ENCODE measurements around the gene MYMX. TPM values are rescaled to one million over a fixed set of nuclear protein-coding genes. Genes with fewer than 3 reads are reported as not detected.
"Not testable (repeated sequence)": the region's sequence is repeated elsewhere in the genome, so short reads cannot be mapped to it uniquely, and the experiment has no call there.

The MYMX gene
- total RNA-seq, 1 donor from 2014 or later: 0.91 TPM

- no peak for TF ChIP-seq CTCF (IDR thresholded peaks at IDR 0.05; ENCODE audit: partially characterized antibody, unreplicated experiment)
- H3K4me3 Mint-ChIP-seq (ENCODE audit: unreplicated experiment): no peak overlapping the region
- peaks cover 2% of the 10 kb centered on the region for H3K9me3 Mint-ChIP-seq (ENCODE audit: unreplicated experiment)
- H3K4me1 Mint-ChIP-seq (ENCODE audit: low read depth, unreplicated experiment): peaks cover 30% of the 10 kb centered on the region
- no peak for DNase-seq
- H3K36me3 Mint-ChIP-seq (ENCODE audit: unreplicated experiment): no peaks in the 10 kb centered on the region
- peaks cover 2% of the 10 kb centered on the region for H3K27me3 Mint-ChIP-seq (ENCODE audit: unreplicated experiment)
- no peak overlapping the region for H3K27ac Mint-ChIP-seq (ENCODE audit: unreplicated experiment)
These were observed 11.3 kb downstream of the MYMX start for GRCh38 chr6:44228031-44228430.

GRCh38 chr6:44228433-44228832, 11.7 kb downstream of the MYMX start:
- DNase-seq: no peak
- Mint-ChIP-seq H3K4me3 (ENCODE audit: unreplicated experiment) (no peak overlapping the region), H3K27ac (ENCODE audit: unreplicated experiment) (no peak overlapping the region), H3K9me3 (ENCODE audit: unreplicated experiment) (peaks cover 2% of the 10 kb centered on the region), H3K4me1 (ENCODE audit: low read depth, unreplicated experiment) (peaks cover 30% of the 10 kb centered on the region), H3K27me3 (ENCODE audit: unreplicated experiment) (peaks cover 3% of the 10 kb centered on the region), H3K36me3 (ENCODE audit: unreplicated experiment) (no peaks in the 10 kb centered on the region)
- no peak for TF ChIP-seq CTCF (IDR thresholded peaks at IDR 0.05; ENCODE audit: partially characterized antibody, unreplicated experiment)

- no peak for TF ChIP-seq CTCF (IDR thresholded peaks at IDR 0.05; ENCODE audit: partially characterized antibody, unreplicated experiment)
- H3K4me3 Mint-ChIP-seq (ENCODE audit: unreplicated experiment): no peak overlapping the region
- H3K27me3 Mint-ChIP-seq (ENCODE audit: unreplicated experiment): peaks cover 4% of the 10 kb centered on the region
- H3K4me1 Mint-ChIP-seq (ENCODE audit: low read depth, unreplicated experiment): peaks cover 34% of the 10 kb centered on the region
- H3K9me3 Mint-ChIP-seq (ENCODE audit: unreplicated experiment): peaks cover 2% of the 10 kb centered on the region
- no peak for DNase-seq
- H3K27ac Mint-ChIP-seq (ENCODE audit: unreplicated experiment): no peak overlapping the region
- no peaks in the 10 kb centered on the region for H3K36me3 Mint-ChIP-seq (ENCODE audit: unreplicated experiment)
These were observed 12.1 kb downstream of the MYMX start for GRCh38 chr6:44228836-44229235.

GRCh38 chr6:44229376-44230033, 12.8 kb downstream of the MYMX start:
- TF ChIP-seq CTCF (IDR thresholded peaks at IDR 0.05; ENCODE audit: partially characterized antibody, unreplicated experiment): no peak
- Mint-ChIP-seq H3K4me1 (ENCODE audit: low read depth, unreplicated experiment) (peaks cover 31% of the 10 kb centered on the region), H3K27me3 (ENCODE audit: unreplicated experiment) (peaks cover 4% of the 10 kb centered on the region), H3K4me3 (ENCODE audit: unreplicated experiment) (no peak overlapping the region), H3K27ac (ENCODE audit: unreplicated experiment) (no peak overlapping the region), H3K9me3 (ENCODE audit: unreplicated experiment) (peaks cover 2% of the 10 kb centered on the region), H3K36me3 (ENCODE audit: unreplicated experiment) (no peaks in the 10 kb centered on the region)
- DNase-seq: no peak

- H3K4me3 Mint-ChIP-seq (ENCODE audit: unreplicated experiment): no peak overlapping the region
- H3K27me3 Mint-ChIP-seq (ENCODE audit: unreplicated experiment): peaks cover 4% of the 10 kb centered on the region
- no peak for TF ChIP-seq CTCF (IDR thresholded peaks at IDR 0.05; ENCODE audit: partially characterized antibody, unreplicated experiment)
- H3K27ac Mint-ChIP-seq (ENCODE audit: unreplicated experiment): no peak overlapping the region
- no peak for DNase-seq
- H3K4me1 Mint-ChIP-seq (ENCODE audit: low read depth, unreplicated experiment): peaks cover 33% of the 10 kb centered on the region
- peaks cover 2% of the 10 kb centered on the region for H3K9me3 Mint-ChIP-seq (ENCODE audit: unreplicated experiment)
- H3K36me3 Mint-ChIP-seq (ENCODE audit: unreplicated experiment): no peaks in the 10 kb centered on the region
These were observed 13.4 kb downstream of the MYMX start for GRCh38 chr6:44230034-44230675.

- not testable (repeated sequence) for H3K27ac Mint-ChIP-seq (ENCODE audit: unreplicated experiment); H3K36me3 Mint-ChIP-seq (ENCODE audit: unreplicated experiment)
These were observed 14.7 kb downstream of the MYMX start for GRCh38 chr6:44231426-44231825.

More at GRCh38 chr6:44231426-44231825, 14.7 kb downstream of the MYMX start:
- H3K4me1 Mint-ChIP-seq (ENCODE audit: low read depth, unreplicated experiment): peaks cover 35% of the 10 kb centered on the region
- H3K9me3 Mint-ChIP-seq (ENCODE audit: unreplicated experiment); H3K27me3 Mint-ChIP-seq (ENCODE audit: unreplicated experiment); DNase-seq; H3K4me3 Mint-ChIP-seq (ENCODE audit: unreplicated experiment): not testable (repeated sequence)

All from glutamatergic neuron (in vitro differentiated cells).